Epithelial cell of proximal tubule (primary cell): ENCODE data around the gene SF3A2. TPM values are rescaled to one million over a fixed set of nuclear protein-coding genes. Genes with fewer than 3 reads are reported as not detected.

Experiments used
- DNase-seq: peaks from one replicate; pipeline ENCODE4 v3.0.0-alpha.2; 2011; ENCODE audit warnings: low read depth
- H3K4me3 ChIP-seq: 2 replicates; pipeline ENCODE4 v1.5.1; 2011; ENCODE audit warnings: low read depth, mild to moderate bottlenecking, low read length
- total RNA-seq: library from RNA; depleted of rRNA; stranded (reverse); fragments of >200 nt; gene quantifications from 2 replicates; pipeline ENCODE4 v1.2.3, GENCODE V29; 2015
- TF ChIP-seq, protein P1 (sequence below): conservative IDR thresholded peaks from 2 replicates; pipeline ENCODE4 v1.5.1; 2012; ENCODE audit warnings: low read depth, mild to moderate bottlenecking, low read length

The SF3A2 gene
- total RNA-seq, 1 donor from 2014 or later: 51.7 TPM

DNA sequence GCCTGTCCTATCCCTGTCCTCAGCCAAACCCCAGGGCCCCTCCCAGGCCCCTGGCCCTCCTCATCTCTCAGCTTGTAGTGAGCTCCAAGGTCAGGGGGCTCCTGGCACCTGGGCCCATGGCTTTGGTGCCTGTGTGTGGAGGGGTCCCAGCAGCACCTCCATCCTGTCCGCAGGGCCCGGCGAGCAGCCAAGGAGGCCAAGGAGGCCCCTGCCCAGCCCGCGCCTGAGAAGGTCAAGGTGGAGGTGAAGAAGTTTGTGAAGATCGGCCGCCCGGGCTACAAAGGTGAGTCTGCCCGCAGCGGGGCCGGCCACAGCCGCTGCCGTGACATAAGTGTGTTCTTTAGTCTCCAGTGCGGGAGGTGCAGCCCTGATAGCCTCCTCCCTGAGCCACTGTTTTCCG, 8.6 kb downstream of the SF3A2 start:
- no peak overlapping the region for H3K4me3 ChIP-seq
- TF ChIP-seq, protein P1, sequence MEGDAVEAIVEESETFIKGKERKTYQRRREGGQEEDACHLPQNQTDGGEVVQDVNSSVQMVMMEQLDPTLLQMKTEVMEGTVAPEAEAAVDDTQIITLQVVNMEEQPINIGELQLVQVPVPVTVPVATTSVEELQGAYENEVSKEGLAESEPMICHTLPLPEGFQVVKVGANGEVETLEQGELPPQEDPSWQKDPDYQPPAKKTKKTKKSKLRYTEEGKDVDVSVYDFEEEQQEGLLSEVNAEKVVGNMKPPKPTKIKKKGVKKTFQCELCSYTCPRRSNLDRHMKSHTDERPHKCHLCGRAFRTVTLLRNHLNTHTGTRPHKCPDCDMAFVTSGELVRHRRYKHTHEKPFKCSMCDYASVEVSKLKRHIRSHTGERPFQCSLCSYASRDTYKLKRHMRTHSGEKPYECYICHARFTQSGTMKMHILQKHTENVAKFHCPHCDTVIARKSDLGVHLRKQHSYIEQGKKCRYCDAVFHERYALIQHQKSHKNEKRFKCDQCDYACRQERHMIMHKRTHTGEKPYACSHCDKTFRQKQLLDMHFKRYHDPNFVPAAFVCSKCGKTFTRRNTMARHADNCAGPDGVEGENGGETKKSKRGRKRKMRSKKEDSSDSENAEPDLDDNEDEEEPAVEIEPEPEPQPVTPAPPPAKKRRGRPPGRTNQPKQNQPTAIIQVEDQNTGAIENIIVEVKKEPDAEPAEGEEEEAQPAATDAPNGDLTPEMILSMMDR: no peak
- DNase-seq: no peak

DNA sequence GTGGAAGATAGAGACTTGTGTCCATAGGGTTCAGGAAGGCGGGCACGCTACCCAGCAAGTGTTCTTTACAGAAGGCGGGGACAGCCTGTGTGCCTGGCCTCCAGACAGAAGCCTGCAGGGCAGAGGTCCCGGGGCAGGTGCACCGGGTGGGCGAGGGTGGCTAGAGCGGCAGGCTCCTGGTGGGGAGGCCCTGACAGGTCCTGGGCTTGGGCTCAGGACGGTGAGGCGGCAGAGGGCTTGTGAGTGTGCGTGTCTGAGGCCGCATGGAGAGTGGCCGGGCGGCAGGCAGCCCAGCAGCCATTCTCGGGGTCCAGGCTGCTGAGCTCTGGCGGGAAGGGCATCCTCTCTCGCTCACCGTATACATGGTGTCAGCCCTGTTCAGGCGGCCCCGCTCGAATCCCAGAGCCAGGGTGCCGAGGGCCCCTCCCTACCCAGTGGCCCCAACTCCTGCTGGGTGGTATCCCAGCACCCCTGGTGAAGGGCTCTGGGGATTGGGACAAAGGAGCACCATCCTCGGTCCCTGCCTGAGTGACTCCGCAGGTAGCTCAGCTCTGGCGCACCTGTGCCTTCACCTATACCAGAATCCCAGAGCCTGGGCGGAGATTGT, 9.5 kb downstream of the SF3A2 start:
- TF ChIP-seq, protein P1: no peak
- DNase-seq: no peak
- no peak overlapping the region for H3K4me3 ChIP-seq

- TF ChIP-seq, protein P1: no peak
- no peak overlapping the region for H3K4me3 ChIP-seq
- DNase-seq: no peak
Measured at GRCh38 chr19:2246801-2247361, 10.3 kb downstream of the SF3A2 start.

- TF ChIP-seq, protein P1: no peak
- no peak overlapping the region for H3K4me3 ChIP-seq
- DNase-seq: no peak
Measured at GRCh38 chr19:2247433-2248101, 10.9 kb downstream of the SF3A2 start.

GRCh38 chr19:2248136-2249009, 11.7 kb downstream of the SF3A2 start:
- TF ChIP-seq, protein P1: no peak
- DNase-seq: no peak
- H3K4me3 ChIP-seq: no peak overlapping the region

DNA sequence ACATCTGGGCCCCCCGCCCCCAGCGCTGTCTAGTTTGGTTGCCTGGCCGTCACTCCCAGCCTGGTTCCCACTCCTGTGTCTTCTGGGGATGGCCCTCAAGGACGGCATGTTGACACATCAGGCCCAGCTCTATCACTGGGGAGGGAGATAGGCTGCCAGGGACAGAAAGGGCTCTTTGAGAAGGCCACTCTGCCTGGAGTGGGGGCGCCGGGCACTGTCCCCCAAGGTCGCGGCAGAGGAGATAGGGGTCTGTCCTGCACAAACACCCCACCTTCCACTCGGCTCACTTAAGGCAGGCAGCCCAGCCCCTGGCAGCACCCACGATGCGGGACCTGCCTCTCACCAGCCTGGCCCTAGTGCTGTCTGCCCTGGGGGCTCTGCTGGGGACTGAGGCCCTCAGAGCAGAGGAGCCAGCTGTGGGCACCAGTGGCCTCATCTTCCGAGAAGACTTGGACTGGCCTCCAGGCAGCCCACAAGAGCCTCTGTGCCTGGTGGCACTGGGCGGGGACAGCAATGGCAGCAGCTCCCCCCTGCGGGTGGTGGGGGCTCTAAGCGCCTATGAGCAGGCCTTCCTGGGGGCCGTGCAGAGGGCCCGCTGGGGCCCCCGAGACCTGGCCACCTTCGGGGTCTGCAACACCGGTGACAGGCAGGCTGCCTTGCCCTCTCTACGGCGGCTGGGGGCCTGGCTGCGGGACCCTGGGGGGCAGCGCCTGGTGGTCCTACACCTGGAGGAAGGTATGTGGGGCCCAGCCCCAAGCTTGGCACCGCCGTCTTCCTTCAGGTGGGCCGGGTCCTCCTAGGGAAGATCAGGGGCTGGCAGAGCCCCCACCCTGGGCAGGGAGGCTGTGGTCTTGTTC, 12.6 kb downstream of the SF3A2 start, which contains the start of gene AMH:
AMH (plus strand) TSS at position 314 of the 857 bp plus-strand sequence; CDS start at position 324, 10 bp downstream.
- DNase-seq: no peak
- H3K4me3 ChIP-seq: no peak within 1 kb of the TSS

More for the DNA sequence above, 12.6 kb downstream of the SF3A2 start, which contains the start of gene AMH:
- TF ChIP-seq, protein P1: no peak
